IMR-90 (cell line): Measurements from ENCODE around the gene NUP93.

Experiments
- NFE2L2 ChIP-seq: fragments of 150-350 bp; IDR thresholded peaks from 2 replicates; pipeline ENCODE4 v1.6.1; 2016; ENCODE audit warnings: low read depth, mild to moderate bottlenecking, low read length
- SMC3 ChIP-seq: fragments of 150-350 bp; IDR thresholded peaks from 2 replicates; pipeline ENCODE4 v1.6.1; 2016; ENCODE audit warnings: low read depth, mild to moderate bottlenecking, antibody characterized with exemption, low read length, moderate library complexity
- TF ChIP-seq, protein P1 (sequence below): conservative IDR thresholded peaks from 2 replicates; pipeline ENCODE4 v1.5.1; 2012; ENCODE audit warnings: mild to moderate bottlenecking, low read depth, low read length, improper control_type of control experiment

DNA sequence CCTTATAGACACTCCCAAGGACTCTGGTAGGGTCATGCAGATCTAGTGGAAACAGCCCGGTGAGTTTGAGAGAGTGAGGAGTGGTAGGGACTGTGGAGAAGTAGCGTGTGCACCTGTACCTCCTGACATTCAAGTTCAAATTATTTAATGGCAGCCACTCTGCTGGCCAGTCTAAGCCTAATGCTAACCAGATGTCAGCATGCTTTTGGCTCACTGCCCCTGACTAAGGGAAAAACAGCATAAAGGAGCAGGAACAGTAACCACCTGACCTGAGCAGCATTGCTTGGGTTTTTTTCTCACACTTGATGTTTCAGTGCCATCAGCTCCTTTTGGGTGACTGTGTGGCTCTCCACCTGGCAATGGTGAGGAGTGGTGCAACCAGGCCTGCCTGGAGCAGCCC is 111.3 kb downstream of the NUP93 start:
- TF ChIP-seq NFE2L2 (no peak), SMC3 (no peak)
- TF ChIP-seq, protein P1, sequence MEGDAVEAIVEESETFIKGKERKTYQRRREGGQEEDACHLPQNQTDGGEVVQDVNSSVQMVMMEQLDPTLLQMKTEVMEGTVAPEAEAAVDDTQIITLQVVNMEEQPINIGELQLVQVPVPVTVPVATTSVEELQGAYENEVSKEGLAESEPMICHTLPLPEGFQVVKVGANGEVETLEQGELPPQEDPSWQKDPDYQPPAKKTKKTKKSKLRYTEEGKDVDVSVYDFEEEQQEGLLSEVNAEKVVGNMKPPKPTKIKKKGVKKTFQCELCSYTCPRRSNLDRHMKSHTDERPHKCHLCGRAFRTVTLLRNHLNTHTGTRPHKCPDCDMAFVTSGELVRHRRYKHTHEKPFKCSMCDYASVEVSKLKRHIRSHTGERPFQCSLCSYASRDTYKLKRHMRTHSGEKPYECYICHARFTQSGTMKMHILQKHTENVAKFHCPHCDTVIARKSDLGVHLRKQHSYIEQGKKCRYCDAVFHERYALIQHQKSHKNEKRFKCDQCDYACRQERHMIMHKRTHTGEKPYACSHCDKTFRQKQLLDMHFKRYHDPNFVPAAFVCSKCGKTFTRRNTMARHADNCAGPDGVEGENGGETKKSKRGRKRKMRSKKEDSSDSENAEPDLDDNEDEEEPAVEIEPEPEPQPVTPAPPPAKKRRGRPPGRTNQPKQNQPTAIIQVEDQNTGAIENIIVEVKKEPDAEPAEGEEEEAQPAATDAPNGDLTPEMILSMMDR: no peak
